Activated gamma-delta T cell treated with anti-CD3 and anti-CD28 coated beads, Interleukin-2, amount 50 U/mL, for 16 hours (primary cell): ENCODE measurements around the gene ECEL1.
"Not testable (repeated sequence)": the region's sequence is repeated elsewhere in the genome, so short reads cannot be mapped to it uniquely, and the experiment has no call there.

Experiments
- DNase-seq: peaks from one replicate; pipeline ENCODE4 v3.0.0-alpha.2; 2020; ENCODE audit warnings: low read depth

The ECEL1 gene

GRCh38 chr2:232487385-232488096, at the start of gene ECEL1:
Gene ECEL1, minus strand, starts transcription at chr2:232487834. Its CDS starts 1,181 bp downstream, at chr2:232486653.
- DNase-seq, result no peak

GRCh38 chr2:232537079-232537478, 49.4 kb upstream of the ECEL1 start:
- DNase-seq, result no peak

GRCh38 chr2:232535761-232536530, 48.3 kb upstream of the ECEL1 start:
- DNase-seq, result no peak

- no peak for DNase-seq
These were observed 47.5 kb upstream of the ECEL1 start for GRCh38 chr2:232534940-232535651.

GRCh38 chr2:232533944-232534710, 46.5 kb upstream of the ECEL1 start:
- DNase-seq, result no peak

GRCh38 chr2:232532821-232533220, 45.2 kb upstream of the ECEL1 start:
- not testable (repeated sequence) for DNase-seq

GRCh38 chr2:232532419-232532818, 44.8 kb upstream of the ECEL1 start:
- no peak for DNase-seq

- no peak for DNase-seq
These were observed 43.1 kb upstream of the ECEL1 start for GRCh38 chr2:232530626-232531260.

- no peak for DNase-seq
These were observed 42.3 kb upstream of the ECEL1 start for GRCh38 chr2:232529806-232530547.

- DNase-seq, result no peak
These were observed 41.3 kb upstream of the ECEL1 start for GRCh38 chr2:232528746-232529460.

GRCh38 chr2:232527905-232528470, 40.4 kb upstream of the ECEL1 start:
- DNase-seq, result no peak

- no peak for DNase-seq
These were observed 38.8 kb upstream of the ECEL1 start for GRCh38 chr2:232526372-232526941.

- no peak for DNase-seq
These were observed 38.2 kb upstream of the ECEL1 start, which contains the start of gene CHRND for GRCh38 chr2:232525791-232526371. Gene CHRND, plus strand, starts transcription at chr2:232526160. Its CDS starts 56 bp downstream, at chr2:232526216.

- no peak for DNase-seq
These were observed 37.6 kb upstream of the ECEL1 start for GRCh38 chr2:232525199-232525598.

GRCh38 chr2:232524771-232525170, 37.1 kb upstream of the ECEL1 start:
- no peak for DNase-seq

GRCh38 chr2:232523682-232524597, 36.3 kb upstream of the ECEL1 start:
- no peak for DNase-seq

- DNase-seq, result no peak
These were observed 35.7 kb upstream of the ECEL1 start for GRCh38 chr2:232523402-232523681.
